ENCODE data around the gene FAM187B. TPM values are rescaled to one million over a fixed set of nuclear protein-coding genes. Genes with fewer than 3 reads are reported as not detected.
"Not testable (repeated sequence)": the region's sequence is repeated elsewhere in the genome, so short reads cannot be mapped to it uniquely, and the experiment has no call there.

FAM187B gene
- total RNA-seq, 1 donor from 2014 or later = not detected

GRCh38 chr19:35240327-35240726 lies 11.8 kb upstream of the FAM187B start:
- Mint-ChIP-seq H3K9me3 (peaks cover 27% of the 10 kb centered on the region), H3K4me3 (ENCODE audit: low read depth) (no peak overlapping the region), H3K27me3 (ENCODE audit: low read depth) (peaks cover 41% of the 10 kb centered on the region), H3K36me3 (ENCODE audit: low read depth) (peaks cover 8% of the 10 kb centered on the region), H3K27ac (no peak overlapping the region), H3K4me1 (ENCODE audit: low read depth) (peaks cover 13% of the 10 kb centered on the region)
- intact Hi-C loops (cut with micrococcal nuclease) = no loop called here
- DNase-seq (ENCODE audit: low spot score) = no peak

- peaks cover 13% of the 10 kb centered on the region for H3K4me1 Mint-ChIP-seq (ENCODE audit: low read depth)
- intact Hi-C loops (cut with micrococcal nuclease); H3K4me3 Mint-ChIP-seq (ENCODE audit: low read depth); H3K27ac Mint-ChIP-seq; DNase-seq (ENCODE audit: low spot score); H3K36me3 Mint-ChIP-seq (ENCODE audit: low read depth): not testable (repeated sequence)
- peaks cover 37% of the 10 kb centered on the region for H3K27me3 Mint-ChIP-seq (ENCODE audit: low read depth)
- peaks cover 24% of the 10 kb centered on the region for H3K9me3 Mint-ChIP-seq
Measured at GRCh38 chr19:35239597-35239996, 11.1 kb upstream of the FAM187B start.

- Mint-ChIP-seq H3K4me3 (ENCODE audit: low read depth) (no peak overlapping the region), H3K9me3 (peaks cover 12% of the 10 kb centered on the region), H3K36me3 (ENCODE audit: low read depth) (peaks cover 8% of the 10 kb centered on the region), H3K27ac (no peak overlapping the region), H3K27me3 (ENCODE audit: low read depth) (peaks cover 18% of the 10 kb centered on the region), H3K4me1 (ENCODE audit: low read depth) (peaks cover 13% of the 10 kb centered on the region)
- no peak for DNase-seq (ENCODE audit: low spot score)
- intact Hi-C loops (cut with micrococcal nuclease) = no loop called here
Measured at GRCh38 chr19:35236638-35237400, 8.3 kb upstream of the FAM187B start.

- intact Hi-C loops (cut with micrococcal nuclease) = no loop called here
- no peaks in the 10 kb centered on the region for H3K4me1 Mint-ChIP-seq (ENCODE audit: low read depth)
- H3K9me3 Mint-ChIP-seq = no peaks in the 10 kb centered on the region
- DNase-seq (ENCODE audit: low spot score) = no peak
- H3K4me3 Mint-ChIP-seq (ENCODE audit: low read depth) = no peak overlapping the region
- no peak overlapping the region for H3K27ac Mint-ChIP-seq
- H3K27me3 Mint-ChIP-seq (ENCODE audit: low read depth) = peaks cover 5% of the 10 kb centered on the region
- H3K36me3 Mint-ChIP-seq (ENCODE audit: low read depth) = no peaks in the 10 kb centered on the region
Measured at GRCh38 chr19:35232912-35233311, 4.4 kb upstream of the FAM187B start.

GRCh38 chr19:35231956-35232645 lies 3.6 kb upstream of the FAM187B start:
- Mint-ChIP-seq H3K4me3 (ENCODE audit: low read depth) (no peak overlapping the region), H3K9me3 (no peaks in the 10 kb centered on the region), H3K27ac (no peak overlapping the region), H3K27me3 (ENCODE audit: low read depth) (peaks cover 1% of the 10 kb centered on the region), H3K4me1 (ENCODE audit: low read depth) (no peaks in the 10 kb centered on the region), H3K36me3 (ENCODE audit: low read depth) (no peaks in the 10 kb centered on the region)
- DNase-seq (ENCODE audit: low spot score) = no peak
- intact Hi-C loops (cut with micrococcal nuclease) = no loop called here

GRCh38 chr19:35229601-35230000 lies 1.1 kb upstream of the FAM187B start:
- intact Hi-C loops (cut with micrococcal nuclease) = no loop called here
- H3K27me3 Mint-ChIP-seq (ENCODE audit: low read depth) = peaks cover 1% of the 10 kb centered on the region
- no peaks in the 10 kb centered on the region for H3K9me3 Mint-ChIP-seq
- no peak overlapping the region for H3K4me3 Mint-ChIP-seq (ENCODE audit: low read depth)
- H3K36me3 Mint-ChIP-seq (ENCODE audit: low read depth) = no peaks in the 10 kb centered on the region
- H3K27ac Mint-ChIP-seq = no peak overlapping the region
- peaks cover 2% of the 10 kb centered on the region for H3K4me1 Mint-ChIP-seq (ENCODE audit: low read depth)
- no peak for DNase-seq (ENCODE audit: low spot score)

- Mint-ChIP-seq H3K27ac (no peak overlapping the region), H3K36me3 (ENCODE audit: low read depth) (no peaks in the 10 kb centered on the region), H3K9me3 (no peaks in the 10 kb centered on the region), H3K27me3 (ENCODE audit: low read depth) (no peaks in the 10 kb centered on the region), H3K4me3 (ENCODE audit: low read depth) (no peak overlapping the region), H3K4me1 (ENCODE audit: low read depth) (peaks cover 2% of the 10 kb centered on the region)
- intact Hi-C loops (cut with micrococcal nuclease) = no loop called here
- no peak for DNase-seq (ENCODE audit: low spot score)
Measured at GRCh38 chr19:35226748-35227147, 1.8 kb downstream of the FAM187B start.

GRCh38 chr19:35225951-35226350 lies 2.6 kb downstream of the FAM187B start:
- H3K27ac Mint-ChIP-seq = no peak overlapping the region
- no peak overlapping the region for H3K4me3 Mint-ChIP-seq (ENCODE audit: low read depth)
- H3K27me3 Mint-ChIP-seq (ENCODE audit: low read depth) = no peaks in the 10 kb centered on the region
- DNase-seq (ENCODE audit: low spot score) = no peak
- H3K9me3 Mint-ChIP-seq = no peaks in the 10 kb centered on the region
- peaks cover 2% of the 10 kb centered on the region for H3K4me1 Mint-ChIP-seq (ENCODE audit: low read depth)
- H3K36me3 Mint-ChIP-seq (ENCODE audit: low read depth) = no peaks in the 10 kb centered on the region
- intact Hi-C loops (cut with micrococcal nuclease) = no loop called here

GRCh38 chr19:35224681-35225571 lies 3.6 kb downstream of the FAM187B start:
- Mint-ChIP-seq H3K27me3 (ENCODE audit: low read depth) (no peaks in the 10 kb centered on the region), H3K4me1 (ENCODE audit: low read depth) (peaks cover 2% of the 10 kb centered on the region), H3K36me3 (ENCODE audit: low read depth) (no peaks in the 10 kb centered on the region), H3K4me3 (ENCODE audit: low read depth) (no peak overlapping the region), H3K9me3 (no peaks in the 10 kb centered on the region), H3K27ac (no peak overlapping the region)
- intact Hi-C loops (cut with micrococcal nuclease) = no loop called here
- no peak for DNase-seq (ENCODE audit: low spot score)

- Mint-ChIP-seq H3K27ac (no peak overlapping the region), H3K9me3 (peaks cover 7% of the 10 kb centered on the region), H3K4me1 (ENCODE audit: low read depth) (peaks cover 2% of the 10 kb centered on the region), H3K27me3 (ENCODE audit: low read depth) (no peaks in the 10 kb centered on the region), H3K36me3 (ENCODE audit: low read depth) (peaks cover 4% of the 10 kb centered on the region), H3K4me3 (ENCODE audit: low read depth) (no peak overlapping the region)
- no peak for DNase-seq (ENCODE audit: low spot score)
- intact Hi-C loops (cut with micrococcal nuclease) = no loop called here
Measured at GRCh38 chr19:35223862-35224505, 4.6 kb downstream of the FAM187B start.

GRCh38 chr19:35223084-35223790 lies 5.3 kb downstream of the FAM187B start:
- peaks cover 2% of the 10 kb centered on the region for H3K4me1 Mint-ChIP-seq (ENCODE audit: low read depth)
- no peaks in the 10 kb centered on the region for H3K27me3 Mint-ChIP-seq (ENCODE audit: low read depth)
- no peak for DNase-seq (ENCODE audit: low spot score)
- H3K9me3 Mint-ChIP-seq = peaks cover 9% of the 10 kb centered on the region
- intact Hi-C loops (cut with micrococcal nuclease) = no loop called here
- no peak overlapping the region for H3K27ac Mint-ChIP-seq
- no peak overlapping the region for H3K4me3 Mint-ChIP-seq (ENCODE audit: low read depth)
- peaks cover 4% of the 10 kb centered on the region for H3K36me3 Mint-ChIP-seq (ENCODE audit: low read depth)

All from activated T-helper 2 cell treated with anti-CD3 and anti-CD28 coated beads, Interferon-gamma antibody, Interleukin-2, Interleukin-4, amounts not matched to agents 10 μg/mL and 5 μg/mL and 100 μg/mL, durations not matched to agents 14 hours and 24 hours and 36 hours (primary cell).